Measurements from ENCODE around the gene EDAR.

GRCh38 chr2:108910011-108910431 lies 79.0 kb downstream of the EDAR start:
- TF ChIP-seq, protein P1, sequence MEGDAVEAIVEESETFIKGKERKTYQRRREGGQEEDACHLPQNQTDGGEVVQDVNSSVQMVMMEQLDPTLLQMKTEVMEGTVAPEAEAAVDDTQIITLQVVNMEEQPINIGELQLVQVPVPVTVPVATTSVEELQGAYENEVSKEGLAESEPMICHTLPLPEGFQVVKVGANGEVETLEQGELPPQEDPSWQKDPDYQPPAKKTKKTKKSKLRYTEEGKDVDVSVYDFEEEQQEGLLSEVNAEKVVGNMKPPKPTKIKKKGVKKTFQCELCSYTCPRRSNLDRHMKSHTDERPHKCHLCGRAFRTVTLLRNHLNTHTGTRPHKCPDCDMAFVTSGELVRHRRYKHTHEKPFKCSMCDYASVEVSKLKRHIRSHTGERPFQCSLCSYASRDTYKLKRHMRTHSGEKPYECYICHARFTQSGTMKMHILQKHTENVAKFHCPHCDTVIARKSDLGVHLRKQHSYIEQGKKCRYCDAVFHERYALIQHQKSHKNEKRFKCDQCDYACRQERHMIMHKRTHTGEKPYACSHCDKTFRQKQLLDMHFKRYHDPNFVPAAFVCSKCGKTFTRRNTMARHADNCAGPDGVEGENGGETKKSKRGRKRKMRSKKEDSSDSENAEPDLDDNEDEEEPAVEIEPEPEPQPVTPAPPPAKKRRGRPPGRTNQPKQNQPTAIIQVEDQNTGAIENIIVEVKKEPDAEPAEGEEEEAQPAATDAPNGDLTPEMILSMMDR (IDR thresholded peaks at IDR 0.05): no peak
- no peak for TF ChIP-seq ZFX (IDR thresholded peaks at IDR 0.05; ENCODE audit: borderline replicate concordance)

All from 22Rv1 (cell line).